22Rv1 (cell line): ENCODE data around the gene GPRASP3.
A peak's percentile ranks its signal among the peaks of the same experiment; 100 is the strongest.
"Not testable (repeated sequence)": the region's sequence is repeated elsewhere in the genome, so short reads cannot be mapped to it uniquely, and the experiment has no call there.

Experiments used
- H3K27ac ChIP-seq: fragments of 450-650 bp; 2 replicates; pipeline ENCODE4 v1.5.1; 2017
- CTCF ChIP-seq: fragments of 450-650 bp; IDR thresholded peaks from 2 replicates; pipeline ENCODE4 v1.5.1; 2017; ENCODE audit warnings: mild to moderate bottlenecking
- ZFX ChIP-seq: fragments of 450-650 bp; IDR thresholded peaks from 2 replicates; pipeline ENCODE4 v1.6.1; 2017; ENCODE audit warnings: antibody characterized with exemption, borderline replicate concordance

Gene GPRASP3

DNA sequence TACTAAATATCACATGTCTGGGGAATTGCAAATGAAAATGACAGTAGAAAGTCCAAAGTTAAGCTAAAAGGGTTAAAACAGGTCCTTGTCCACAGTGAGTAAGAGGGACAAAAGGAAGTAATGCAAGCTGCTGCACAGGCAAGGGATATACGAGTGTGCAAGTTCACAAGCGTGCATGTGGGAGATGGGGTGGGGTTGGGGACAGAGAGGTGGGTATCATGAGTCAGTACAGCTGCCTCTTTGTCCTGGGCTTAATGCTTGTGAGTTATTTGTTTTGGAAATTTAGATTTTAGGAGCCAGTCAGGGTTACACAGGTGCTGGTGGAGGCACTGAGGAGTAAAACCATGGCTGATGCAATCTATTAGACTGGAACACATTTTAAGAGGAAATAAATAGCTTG, 11.6 kb upstream of the GPRASP3 start:
- no peak overlapping the region for H3K27ac ChIP-seq
- TF ChIP-seq CTCF, result no peak
- TF ChIP-seq ZFX, result no peak

- H3K27ac ChIP-seq, result no peak overlapping the region
- TF ChIP-seq CTCF (no peak), ZFX (no peak)
These were observed 8.7 kb upstream of the GPRASP3 start for GRCh38 chrX:102711872-102712215.

DNA sequence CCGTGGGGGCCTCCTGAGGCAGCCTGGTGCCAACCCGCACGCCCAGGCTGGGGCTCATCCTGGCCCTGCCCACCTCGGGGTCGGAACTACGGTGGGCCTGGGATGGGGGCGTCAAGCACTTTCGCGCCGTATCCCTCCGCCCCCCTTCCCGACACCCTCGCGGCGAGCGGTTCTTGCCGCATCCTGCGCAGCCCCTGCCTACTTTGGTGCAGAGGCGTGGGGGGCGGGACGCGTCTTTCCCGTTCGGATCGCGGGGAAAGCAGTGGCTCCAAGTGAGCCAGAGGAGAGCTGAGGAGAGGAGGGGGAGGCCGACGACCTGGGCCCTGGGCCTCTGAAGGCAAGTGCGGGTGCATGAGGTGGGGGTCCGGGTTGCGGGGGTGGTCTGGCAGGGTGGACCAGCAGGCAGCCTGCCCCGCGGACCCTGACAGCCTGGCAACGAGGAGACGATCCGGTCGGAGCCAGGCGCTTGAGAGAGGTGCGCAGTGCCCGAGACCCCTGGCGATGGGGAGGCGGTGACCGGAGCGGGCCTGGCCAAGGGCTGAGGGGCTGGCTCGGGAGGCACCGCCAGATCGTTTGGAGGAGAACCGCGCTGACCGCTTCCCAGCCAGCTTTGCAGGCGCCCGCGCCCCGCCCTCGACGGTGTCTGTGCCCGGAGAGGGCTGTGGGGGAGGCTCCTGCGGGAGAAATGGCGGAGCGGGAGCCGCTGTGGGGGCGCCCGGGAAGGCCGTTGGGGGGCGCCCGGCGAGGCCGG, 8.2 kb upstream of the GPRASP3 start, which contains the start of gene GPRASP2:
TSS of gene GPRASP2 (plus strand) at position 233 of the 751 bp plus-strand sequence. CDS start 2,422 bp downstream, outside the sequence.
- TF ChIP-seq ZFX (no peak), CTCF (no peak)
- H3K27ac ChIP-seq, result peak within 1 kb of the TSS; percentile 46

DNA sequence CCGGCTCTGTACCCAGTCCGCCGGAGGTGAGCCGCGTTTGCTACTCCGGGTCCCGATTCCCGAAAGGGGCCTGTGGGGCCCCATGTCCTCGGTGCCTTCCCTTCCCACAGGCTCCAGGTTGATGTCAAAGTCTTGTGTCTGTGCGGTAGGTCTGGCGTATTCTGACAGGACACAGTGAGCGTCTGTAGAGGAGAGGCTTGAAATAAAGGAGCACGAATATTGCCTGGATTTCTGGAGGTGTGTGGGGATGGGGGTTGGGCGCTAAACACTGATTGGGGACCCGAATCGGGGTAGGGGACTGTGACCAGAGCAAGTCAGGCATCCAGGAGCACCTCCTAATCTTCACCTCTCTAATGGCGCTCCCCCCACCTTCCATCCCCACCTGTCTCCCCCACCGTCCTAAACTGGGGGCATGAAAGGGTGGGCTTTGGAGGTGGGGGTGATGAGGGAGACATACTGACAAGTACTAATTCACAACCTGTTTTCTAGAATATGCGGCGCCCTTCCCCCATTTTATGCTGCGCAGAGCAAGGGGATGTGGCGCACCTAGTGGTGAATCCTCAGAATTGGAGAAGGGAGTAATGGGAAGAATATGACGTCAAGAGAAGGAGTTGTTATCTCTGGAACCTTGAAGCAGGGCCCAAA, 7.4 kb upstream of the GPRASP3 start:
- no peak for TF ChIP-seq ZFX
- TF ChIP-seq CTCF, result peak; percentile 64
- H3K27ac ChIP-seq, result peak overlapping the region; percentile 46

GRCh38 chrX:102714994-102715393, 5.5 kb upstream of the GPRASP3 start:
- TF ChIP-seq CTCF, result 0 out of 2 replicates have a peak, but pooled peaks have one; percentile 20
- no peak for TF ChIP-seq ZFX
- H3K27ac ChIP-seq, result no peak overlapping the region

GRCh38 chrX:102715967-102716366, 4.6 kb upstream of the GPRASP3 start:
- H3K27ac ChIP-seq, result no peak overlapping the region
- no peak for TF ChIP-seq CTCF
- TF ChIP-seq ZFX, result no peak

- H3K27ac ChIP-seq, result not testable (repeated sequence)
These were observed 595 bp downstream of the GPRASP3 start for GRCh38 chrX:102721169-102721506.
